GM10248 (cell line): ENCODE data around the gene SETD1A.

ENCODE experiments used
- CTCF ChIA-PET: fragments of 300-600 bp; sonication (Branson Sonifier 250); formaldehyde crosslinking; extraction: SDS; loops from one replicate; lab custom pipeline; 2021; ENCODE audit warnings: antibody characterized with exemption; lab: Yijun Ruan, JAX
- POLR2A ChIA-PET: fragments of 350-650 bp; sonication (Branson Sonifier 250); formaldehyde crosslinking; extraction: SDS; loops from one replicate; lab custom pipeline; 2020; ENCODE audit warnings: antibody characterized with exemption; lab: Yijun Ruan, JAX
- DNase-seq: peaks from one replicate; pipeline ENCODE4 v3.0.0; 2012; ENCODE audit errors: extremely low spot score
- CTCF ChIP-seq: IDR thresholded peaks from 2 replicates; pipeline ENCODE4 v1.5.1; 2012; ENCODE audit warnings: mild to moderate bottlenecking, low read depth; ENCODE audit errors: extremely low read depth, missing control alignments, control extremely low read depth

SETD1A gene

GRCh38 chr16:30957456-30958174 is at the start of gene SETD1A:
Gene SETD1A (plus strand): TSS chr16:30957754. CDS start chr16:30958732, 978 bp downstream.
- peak; percentile 97 for DNase-seq
- ChIA-PET CTCF (interaction anchor here (0.7 kb wide), 1 partner anchor 103 kb away, joined by 3 read pairs; no protein-coding TSS in a partner anchor), POLR2A (no interaction called here)
- TF ChIP-seq CTCF, result no peak

GRCh38 chr16:30910427-30911029 is 47.0 kb upstream of the SETD1A start:
- ChIA-PET CTCF (interaction anchor here (2.4 to 2.6 kb wide), 2 partner anchors 9 to 66 kb away, joined by 12 read pairs; no protein-coding TSS in a partner anchor), POLR2A (no interaction called here)
- DNase-seq, result no peak
- TF ChIP-seq CTCF, result no peak

- POLR2A ChIA-PET, result no interaction called here
- CTCF ChIA-PET, result interaction anchor here (0.9 to 2.4 kb wide), 4 partner anchors 11 to 69 kb away, joined by 3 to 21 read pairs (median 3); no protein-coding TSS in a partner anchor
- no peak for TF ChIP-seq CTCF
- DNase-seq, result no peak
Observed at GRCh38 chr16:30912794-30913412, 44.7 kb upstream of the SETD1A start.

GRCh38 chr16:30914830-30915229 is 42.7 kb upstream of the SETD1A start:
- DNase-seq, result no peak
- TF ChIP-seq CTCF, result no peak
- CTCF ChIA-PET, result interaction anchor here (2.4 kb wide), 1 partner anchor 13 kb away, joined by 21 read pairs; no protein-coding TSS in a partner anchor
- POLR2A ChIA-PET, result no interaction called here

- ChIA-PET POLR2A (interaction anchor here (0.6 kb wide), 1 partner anchor 88 kb away, joined by 3 read pairs; no protein-coding TSS in a partner anchor), CTCF (interaction anchor here (0.8 to 3.6 kb wide), 5 partner anchors 17 to 144 kb away, joined by 3 to 36 read pairs (median 5); no protein-coding TSS in a partner anchor)
- TF ChIP-seq CTCF, result no peak
Observed at GRCh38 chr16:30918614-30919013, 38.9 kb upstream of the SETD1A start.

GRCh38 chr16:30920891-30921290 is 36.7 kb upstream of the SETD1A start:
- ChIA-PET POLR2A (no interaction called here), CTCF (interaction anchor here (1.0 to 2.4 kb wide), 5 partner anchors 19 to 150 kb away, joined by 3 to 13 read pairs (median 4); no protein-coding TSS in a partner anchor)

More at GRCh38 chr16:30918614-30919013, 38.9 kb upstream of the SETD1A start:
- no peak for DNase-seq

More at GRCh38 chr16:30920891-30921290, 36.7 kb upstream of the SETD1A start:
- DNase-seq, result no peak
- TF ChIP-seq CTCF, result no peak
